Measurements from ENCODE around the gene GSK3B.

DNA sequence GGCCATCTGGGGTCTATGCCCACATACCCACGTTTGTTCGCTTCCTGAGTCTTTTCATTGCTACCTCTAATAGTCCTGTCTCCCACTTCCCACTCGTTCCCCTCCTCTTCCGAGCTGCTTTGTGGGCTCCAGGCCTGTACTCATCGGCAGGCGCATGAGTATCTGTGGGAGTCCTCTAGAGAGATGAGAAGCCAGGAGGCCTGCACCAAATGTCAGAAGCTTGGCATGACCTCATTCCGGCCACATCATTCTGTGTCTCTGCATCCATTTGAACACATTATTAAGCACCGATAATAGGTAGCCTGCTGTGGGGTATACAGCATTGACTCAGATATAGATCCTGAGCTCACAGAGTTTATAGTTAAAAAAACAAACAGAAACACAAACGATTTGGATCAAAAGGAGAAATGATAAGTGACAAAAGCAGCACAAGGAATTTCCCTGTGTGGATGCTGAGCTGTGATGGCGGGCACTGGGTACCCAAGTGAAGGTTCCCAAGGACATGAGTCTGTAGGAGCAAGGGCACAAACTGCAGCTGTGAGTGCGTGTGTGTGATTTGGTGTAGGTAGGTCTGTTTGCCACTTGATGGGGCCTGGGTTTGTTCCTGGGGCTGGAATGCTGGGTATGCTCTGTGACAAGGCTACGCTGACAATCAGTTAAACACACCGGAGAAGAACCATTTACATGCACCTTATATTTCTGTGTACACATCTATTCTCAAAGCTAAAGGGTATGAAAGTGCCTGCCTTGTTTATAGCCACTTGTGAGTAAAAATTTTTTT is 276.5 kb downstream of the GSK3B start:
- TF ChIP-seq, protein P1, sequence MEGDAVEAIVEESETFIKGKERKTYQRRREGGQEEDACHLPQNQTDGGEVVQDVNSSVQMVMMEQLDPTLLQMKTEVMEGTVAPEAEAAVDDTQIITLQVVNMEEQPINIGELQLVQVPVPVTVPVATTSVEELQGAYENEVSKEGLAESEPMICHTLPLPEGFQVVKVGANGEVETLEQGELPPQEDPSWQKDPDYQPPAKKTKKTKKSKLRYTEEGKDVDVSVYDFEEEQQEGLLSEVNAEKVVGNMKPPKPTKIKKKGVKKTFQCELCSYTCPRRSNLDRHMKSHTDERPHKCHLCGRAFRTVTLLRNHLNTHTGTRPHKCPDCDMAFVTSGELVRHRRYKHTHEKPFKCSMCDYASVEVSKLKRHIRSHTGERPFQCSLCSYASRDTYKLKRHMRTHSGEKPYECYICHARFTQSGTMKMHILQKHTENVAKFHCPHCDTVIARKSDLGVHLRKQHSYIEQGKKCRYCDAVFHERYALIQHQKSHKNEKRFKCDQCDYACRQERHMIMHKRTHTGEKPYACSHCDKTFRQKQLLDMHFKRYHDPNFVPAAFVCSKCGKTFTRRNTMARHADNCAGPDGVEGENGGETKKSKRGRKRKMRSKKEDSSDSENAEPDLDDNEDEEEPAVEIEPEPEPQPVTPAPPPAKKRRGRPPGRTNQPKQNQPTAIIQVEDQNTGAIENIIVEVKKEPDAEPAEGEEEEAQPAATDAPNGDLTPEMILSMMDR (IDR thresholded peaks at IDR 0.05): no peak
- TF ChIP-seq POLR2A (IDR thresholded peaks at IDR 0.05): no peak
